Uterus (tissue), 4 donors: Measurements from ENCODE around the gene GNG7. TPM values are rescaled to one million over a fixed set of nuclear protein-coding genes. Genes with fewer than 3 reads are reported as not detected.
"Not testable (repeated sequence)": the region's sequence is repeated elsewhere in the genome, so short reads cannot be mapped to it uniquely, and the experiment has no call there.

ENCODE experiments used
- DNase-seq, 2 donors: peaks; one replicate each; pipeline ENCODE4 v3.0.0-alpha.2; 2019 to 2020
- H3K27ac ChIP-seq, 2 donors: fragments of 200-600 bp; sonication (generic); 1 replicate in 1 of 2; 2 replicates in 1 of 2; pipeline ENCODE4 v1.5.1; 2016 to 2018
- H3K27me3 ChIP-seq, 2 donors: fragments of 200-600 bp; sonication (generic); one replicate each; pipeline ENCODE4 v1.5.1; 2018 to 2019; ENCODE audit warnings: control low read depth in 1 of 2
- H3K36me3 ChIP-seq, 2 donors: fragments of 200-600 bp; sonication (generic); one replicate each; pipeline ENCODE4 v1.5.1; 2019; ENCODE audit warnings: control low read depth in 1 of 2
- H3K4me1 ChIP-seq, 2 donors: fragments of 200-600 bp; sonication (generic); one replicate each; pipeline ENCODE4 v1.5.1; 2018 to 2019; ENCODE audit warnings: control low read depth in 1 of 2
- H3K4me3 ChIP-seq, 2 donors: fragments of 200-600 bp; sonication (generic); 1 replicate in 1 of 2; 2 replicates in 1 of 2; pipeline ENCODE4 v1.5.1; 2018 to 2019; ENCODE audit warnings: mild to moderate bottlenecking in 1 of 2
- H3K9me3 ChIP-seq, 2 donors: fragments of 200-600 bp; sonication (generic); one replicate each; pipeline ENCODE4 v1.5.1; 2019; ENCODE audit warnings: control low read depth in 1 of 2
- POLR2A ChIP-seq, 2 donors: fragments of 450-650 bp; IDR thresholded peaks; one replicate each; pipeline ENCODE4 v1.6.1; 2016; ENCODE audit warnings: antibody characterized with exemption in 2 of 2, mild to moderate bottlenecking in 1 of 2, moderate library complexity in 1 of 2
- intact Hi-C: fragments of 100-400 bp; cut with DNase I; formaldehyde crosslinking; loops from one replicate; pipeline ENCODE4 v1.15.1; 2023; ENCODE audit warnings: low total_unique reads
- total RNA-seq, 4 donors: library from RNA; depleted of rRNA in 3 of 4; stranded (reverse); fragments of >200 nt in 3 of 4; gene quantifications; one replicate each; pipeline versions ENCODE4 v1.1.0 to v1.2.4, GENCODE V29; 2014 to 2023
- TF ChIP-seq, protein P1 (sequence below), 4 experiments: fragments of 200-600 bp in 2 of 4; fragments of 450-650 bp in 2 of 4; sonication (generic) in 2 of 4; IDR thresholded peaks; one replicate each; pipeline ENCODE4 v1.5.1; 2016 to 2019; ENCODE audit warnings: antibody characterized with exemption in 4 of 4, mild to moderate bottlenecking in 2 of 4, moderate library complexity in 1 of 4
- donor health status: DM: yes; HTN: yes; CAD: no.

Gene GNG7
- total RNA-seq, 4 donors from 2014 or later = 0.88 to 11.1 (median 3.2) TPM

DNA sequence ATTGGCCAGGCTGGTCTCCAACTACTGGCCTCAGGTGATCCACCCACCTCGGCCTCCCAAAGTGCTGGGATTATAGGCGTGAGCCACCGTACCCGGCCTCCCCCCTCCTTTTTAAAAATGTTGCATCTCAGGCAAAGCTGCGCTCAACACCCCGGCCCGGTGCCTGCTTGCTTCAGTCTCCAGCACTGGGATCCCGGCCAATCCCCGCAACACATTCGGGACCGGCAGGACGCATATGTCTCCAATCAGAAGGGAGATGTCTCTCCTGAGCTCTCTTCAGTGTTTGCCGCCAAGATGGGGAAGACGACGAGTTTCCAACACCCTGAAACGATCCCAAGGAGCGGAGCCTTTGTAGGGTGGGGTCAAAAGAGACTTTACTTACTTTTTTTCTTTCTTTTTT is 16.1 kb downstream of the GNG7 start:
- intact Hi-C loops = no loop called here
- TF ChIP-seq, protein P1, sequence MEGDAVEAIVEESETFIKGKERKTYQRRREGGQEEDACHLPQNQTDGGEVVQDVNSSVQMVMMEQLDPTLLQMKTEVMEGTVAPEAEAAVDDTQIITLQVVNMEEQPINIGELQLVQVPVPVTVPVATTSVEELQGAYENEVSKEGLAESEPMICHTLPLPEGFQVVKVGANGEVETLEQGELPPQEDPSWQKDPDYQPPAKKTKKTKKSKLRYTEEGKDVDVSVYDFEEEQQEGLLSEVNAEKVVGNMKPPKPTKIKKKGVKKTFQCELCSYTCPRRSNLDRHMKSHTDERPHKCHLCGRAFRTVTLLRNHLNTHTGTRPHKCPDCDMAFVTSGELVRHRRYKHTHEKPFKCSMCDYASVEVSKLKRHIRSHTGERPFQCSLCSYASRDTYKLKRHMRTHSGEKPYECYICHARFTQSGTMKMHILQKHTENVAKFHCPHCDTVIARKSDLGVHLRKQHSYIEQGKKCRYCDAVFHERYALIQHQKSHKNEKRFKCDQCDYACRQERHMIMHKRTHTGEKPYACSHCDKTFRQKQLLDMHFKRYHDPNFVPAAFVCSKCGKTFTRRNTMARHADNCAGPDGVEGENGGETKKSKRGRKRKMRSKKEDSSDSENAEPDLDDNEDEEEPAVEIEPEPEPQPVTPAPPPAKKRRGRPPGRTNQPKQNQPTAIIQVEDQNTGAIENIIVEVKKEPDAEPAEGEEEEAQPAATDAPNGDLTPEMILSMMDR (IDR thresholded peaks at IDR 0.05) = no peak
- no peak for TF ChIP-seq POLR2A (IDR thresholded peaks at IDR 0.05)
- H3K4me3 ChIP-seq = no peak overlapping the region

GRCh38 chr19:2685204-2685704 is 17.2 kb downstream of the GNG7 start:
- H3K36me3 ChIP-seq = no peaks in the 10 kb centered on the region
- no peak overlapping the region for H3K27ac ChIP-seq
- H3K4me1 ChIP-seq = no peaks in the 10 kb centered on the region
- no peaks in the 10 kb centered on the region for H3K27me3 ChIP-seq
- H3K9me3 ChIP-seq = no peaks in the 10 kb centered on the region
- TF ChIP-seq, protein P1 (IDR thresholded peaks at IDR 0.05) = no peak
- no peak for TF ChIP-seq POLR2A (IDR thresholded peaks at IDR 0.05)
- no peak for DNase-seq
- intact Hi-C loops = no loop called here
- no peak overlapping the region for H3K4me3 ChIP-seq

More for the DNA sequence above, 16.1 kb downstream of the GNG7 start:
- DNase-seq = no peak
- Histone ChIP-seq H3K4me1 (no peaks in the 10 kb centered on the region), H3K27me3 (no peaks in the 10 kb centered on the region), H3K27ac (no peak overlapping the region), H3K9me3 (no peaks in the 10 kb centered on the region), H3K36me3 (no peaks in the 10 kb centered on the region)

GRCh38 chr19:2683430-2684003 is 19.0 kb downstream of the GNG7 start:
- Histone ChIP-seq H3K27me3 (no peaks in the 10 kb centered on the region), H3K36me3 (no peaks in the 10 kb centered on the region), H3K27ac (no peak overlapping the region), H3K9me3 (no peaks in the 10 kb centered on the region), H3K4me3 (no peak overlapping the region), H3K4me1 (no peaks in the 10 kb centered on the region)
- intact Hi-C loops = no loop called here
- DNase-seq = no peak
- TF ChIP-seq, protein P1 (IDR thresholded peaks at IDR 0.05) = no peak
- TF ChIP-seq POLR2A (IDR thresholded peaks at IDR 0.05) = no peak

DNA sequence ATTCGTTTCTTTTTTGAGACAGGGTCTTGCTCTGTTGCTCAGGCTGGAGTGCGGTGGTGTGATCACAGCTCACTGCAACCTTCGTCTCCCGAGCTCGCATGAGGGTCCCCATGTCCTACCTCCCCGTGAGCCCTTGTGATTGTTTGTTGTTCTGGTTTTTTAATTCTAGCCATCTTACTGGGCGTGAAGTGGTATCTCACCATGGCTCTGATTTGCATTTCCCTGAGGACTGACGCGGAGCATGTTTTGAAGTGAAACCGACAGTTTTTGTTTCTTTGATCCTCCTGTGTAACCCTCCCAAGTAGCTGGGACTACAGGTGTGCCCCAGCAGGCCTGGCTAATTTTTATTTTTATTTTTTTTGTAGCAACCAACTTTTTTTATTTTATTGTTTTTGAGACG is 21.7 kb downstream of the GNG7 start:
- H3K27me3 ChIP-seq = no peaks in the 10 kb centered on the region
- no peak overlapping the region for H3K4me3 ChIP-seq
- H3K4me1 ChIP-seq = no peaks in the 10 kb centered on the region
- no peak for DNase-seq
- H3K36me3 ChIP-seq = no peaks in the 10 kb centered on the region
- no peaks in the 10 kb centered on the region for H3K9me3 ChIP-seq
- TF ChIP-seq POLR2A (IDR thresholded peaks at IDR 0.05) = no peak
- TF ChIP-seq, protein P1 (IDR thresholded peaks at IDR 0.05) = no peak
- no peak overlapping the region for H3K27ac ChIP-seq
- intact Hi-C loops = no loop called here

DNA sequence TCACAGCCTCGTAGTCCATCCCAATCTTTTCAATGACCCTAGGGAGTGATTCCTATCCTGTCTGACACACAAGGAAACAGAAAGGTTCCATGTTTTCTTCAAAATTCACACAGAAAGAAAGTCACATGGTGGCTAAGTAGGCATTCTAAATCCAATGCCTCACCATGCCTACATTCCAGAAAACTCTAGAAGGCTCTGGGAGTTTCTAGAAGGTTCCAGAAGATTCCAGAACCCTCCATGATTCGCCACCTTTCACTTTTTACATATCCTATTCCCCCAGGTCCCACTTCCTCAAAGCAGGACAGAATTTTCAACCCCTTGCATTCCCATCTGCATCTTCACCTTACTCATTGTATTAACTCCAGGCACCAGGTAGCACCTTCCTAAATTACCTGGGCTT is 23.1 kb downstream of the GNG7 start:
- Histone ChIP-seq H3K4me3 (no peak overlapping the region), H3K27me3 (no peaks in the 10 kb centered on the region), H3K9me3 (no peaks in the 10 kb centered on the region), H3K36me3 (no peaks in the 10 kb centered on the region), H3K27ac (no peak overlapping the region), H3K4me1 (no peaks in the 10 kb centered on the region)
- DNase-seq = no peak
- intact Hi-C loops = no loop called here
- no peak for TF ChIP-seq POLR2A (IDR thresholded peaks at IDR 0.05)
- TF ChIP-seq, protein P1 (IDR thresholded peaks at IDR 0.05) = no peak

DNA sequence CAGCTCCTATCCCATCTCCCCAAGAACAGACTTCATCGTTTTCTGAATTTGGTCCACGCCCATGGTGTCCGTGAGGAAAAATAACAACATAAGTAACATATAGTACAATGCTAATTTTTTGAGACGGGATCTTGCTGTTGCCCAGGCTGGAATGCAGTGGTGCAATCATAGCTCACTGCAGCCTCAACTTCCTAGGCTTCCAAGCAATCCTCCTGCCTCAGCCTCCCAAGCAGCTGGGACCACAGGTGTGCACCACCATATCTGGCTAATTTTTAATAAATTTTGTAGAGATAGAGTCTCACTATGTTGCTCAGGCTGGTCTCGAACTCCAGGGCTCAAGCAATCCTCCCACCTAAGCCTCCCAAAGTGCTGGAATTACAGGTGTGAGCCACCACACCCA is 23.5 kb downstream of the GNG7 start:
- H3K4me3 ChIP-seq = not testable (repeated sequence)

More for the DNA sequence above, 23.5 kb downstream of the GNG7 start:
- H3K9me3 ChIP-seq, intact Hi-C loops, DNase-seq, H3K36me3 ChIP-seq, H3K4me1 ChIP-seq, H3K27me3 ChIP-seq, H3K27ac ChIP-seq: not testable (repeated sequence)
